BLaER1 (cell line): ENCODE results near the gene ACTN4.

Source experiments
- H3K27ac ChIP-seq: shearing (Covaris generic); formaldehyde crosslinking; 2 replicates; pipeline ENCODE4 v1.8.1; 2022
- H3K27me3 ChIP-seq: shearing (Covaris generic); formaldehyde crosslinking; 2 replicates; pipeline ENCODE4 v1.8.1; 2022
- H3K36me3 ChIP-seq: shearing (Covaris generic); formaldehyde crosslinking; 2 replicates; pipeline ENCODE4 v1.8.1; 2022
- H3K4me1 ChIP-seq: shearing (Covaris generic); formaldehyde crosslinking; 2 replicates; pipeline ENCODE4 v1.8.1; 2022
- H3K4me2 ChIP-seq: shearing (Covaris generic); formaldehyde crosslinking; 2 replicates; pipeline ENCODE4 v1.8.1; 2022
- H3K4me3 ChIP-seq: shearing (Covaris generic); formaldehyde crosslinking; 2 replicates; pipeline ENCODE4 v1.8.1; 2022
- H3K9ac ChIP-seq: shearing (Covaris generic); formaldehyde crosslinking; 2 replicates; pipeline ENCODE4 v1.8.1; 2022
- H3K9me3 ChIP-seq: shearing (Covaris generic); formaldehyde crosslinking; 2 replicates; pipeline ENCODE4 v1.8.1; 2022
- H4K20me1 ChIP-seq: shearing (Covaris generic); formaldehyde crosslinking; 2 replicates; pipeline ENCODE4 v1.8.1; 2022
- Cebpa-rat ChIP-seq: shearing (Covaris generic); IDR thresholded peaks from 2 replicates; pipeline ENCODE4 v1.8.1; 2022

ACTN4 gene

DNA sequence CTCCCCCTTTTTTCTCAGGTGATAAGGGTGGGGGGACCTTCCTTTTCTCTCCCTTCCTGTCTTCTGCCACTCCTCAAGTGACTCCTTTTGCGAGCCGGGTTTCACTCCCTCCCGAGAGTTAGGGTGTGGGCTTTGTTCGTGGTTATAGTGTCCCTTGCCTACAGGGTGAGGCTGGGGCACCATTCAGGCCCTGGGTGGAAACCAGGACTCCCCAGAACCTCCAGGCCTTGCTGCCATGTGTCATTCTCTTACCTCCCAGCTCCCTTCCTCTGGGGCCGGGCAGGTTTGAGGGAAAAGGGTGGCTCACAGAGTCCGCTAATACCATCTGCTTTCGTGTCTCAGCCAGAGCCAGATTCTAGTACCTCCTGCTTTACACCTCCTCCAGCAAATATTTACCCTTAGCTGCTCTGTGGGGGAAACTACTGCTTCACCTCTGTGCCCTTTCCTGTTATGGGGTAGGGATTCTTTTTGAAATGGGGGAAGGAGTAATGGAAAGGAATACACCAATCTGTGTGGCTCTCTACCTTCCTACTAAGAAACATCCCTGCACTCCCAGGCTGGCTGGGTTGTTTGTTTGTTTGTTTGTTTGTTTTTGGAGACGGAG lies 2.8 kb downstream of the ACTN4 start:
- peaks cover 23% of the 10 kb centered on the region for H3K36me3 ChIP-seq
- no peak for TF ChIP-seq Cebpa-rat
- H3K27ac ChIP-seq = peak overlapping the region; percentile 85; the same call in 1 of the 2 replicates
- no peaks in the 10 kb centered on the region for H3K27me3 ChIP-seq
- H3K4me1 ChIP-seq = peaks cover 57% of the 10 kb centered on the region
- H3K9me3 ChIP-seq = no peaks in the 10 kb centered on the region
- H3K4me2 ChIP-seq = peak overlapping the region; percentile 98
- H4K20me1 ChIP-seq = peaks cover 77% of the 10 kb centered on the region
- H3K9ac ChIP-seq = peak overlapping the region; percentile 95; the same call in 1 of the 2 replicates
- peak overlapping the region; percentile 95; the same call in 1 of the 2 replicates for H3K4me3 ChIP-seq

DNA sequence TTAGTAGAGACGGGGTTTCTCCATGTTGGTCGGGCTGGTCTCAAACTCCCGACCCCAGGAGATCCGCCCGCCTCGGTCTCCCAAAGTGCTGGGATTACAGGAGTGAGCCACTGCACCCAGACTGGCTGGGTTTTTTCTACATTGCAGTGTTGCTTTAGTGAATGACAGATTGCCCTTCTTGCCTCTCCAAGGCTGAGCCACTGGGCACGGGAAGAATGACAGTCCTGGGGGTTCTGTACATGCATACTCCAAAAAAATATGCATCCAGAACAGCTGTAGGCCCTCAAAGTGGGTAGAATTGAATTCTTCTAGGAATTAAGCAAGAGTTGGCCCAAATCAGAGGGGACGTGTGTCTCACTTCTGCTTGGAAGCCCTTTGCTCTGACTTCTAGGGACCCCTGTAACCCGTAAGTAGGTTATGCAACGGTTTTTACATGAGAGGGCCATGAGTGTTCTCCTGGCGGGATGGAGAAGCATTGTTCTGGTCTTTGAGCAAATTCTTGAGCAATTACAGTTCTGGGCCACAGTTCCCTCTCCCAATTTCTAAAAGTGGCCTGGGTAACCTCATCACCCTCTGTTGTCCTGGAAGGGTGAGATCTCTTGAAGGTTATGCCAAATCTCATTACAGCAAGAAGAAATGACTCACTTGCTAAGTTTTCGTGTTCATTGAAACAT lies 3.6 kb downstream of the ACTN4 start:
- peak overlapping the region; percentile 98 for H3K4me2 ChIP-seq
- no peaks in the 10 kb centered on the region for H3K27me3 ChIP-seq
- H3K9me3 ChIP-seq = no peaks in the 10 kb centered on the region
- H3K4me1 ChIP-seq = peaks cover 65% of the 10 kb centered on the region
- no peak for TF ChIP-seq Cebpa-rat
- H3K4me3 ChIP-seq = no peak overlapping the region
- H3K36me3 ChIP-seq = peaks cover 26% of the 10 kb centered on the region
- H4K20me1 ChIP-seq = peaks cover 84% of the 10 kb centered on the region
- H3K9ac ChIP-seq = no peak overlapping the region
- no peak overlapping the region for H3K27ac ChIP-seq

DNA sequence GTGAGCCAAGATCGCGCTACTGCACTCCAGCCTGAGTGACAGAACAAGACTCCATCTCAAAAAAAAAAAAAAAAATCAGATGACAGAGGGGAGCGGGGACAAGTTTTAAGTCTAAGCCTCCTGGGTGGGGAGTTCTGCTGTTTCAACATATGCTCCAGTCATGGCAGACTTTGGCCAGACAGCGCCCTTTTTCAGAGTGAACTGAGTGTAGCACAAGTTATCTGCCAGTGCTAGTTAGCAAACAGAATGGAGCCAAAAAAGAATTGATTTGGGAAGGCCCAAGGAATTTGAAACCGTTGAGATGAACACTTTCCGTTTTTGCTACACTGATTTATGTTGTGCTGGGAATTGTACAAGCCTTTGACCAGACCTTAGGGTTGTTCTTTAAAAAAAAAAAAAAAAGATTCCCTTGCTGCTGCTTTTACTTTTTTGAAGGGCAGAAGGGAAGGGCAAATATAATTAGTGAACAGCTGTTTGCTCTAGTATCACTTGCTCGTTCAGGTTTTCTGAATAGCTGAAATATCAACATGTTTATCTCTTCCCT lies 5.7 kb downstream of the ACTN4 start:
- peaks cover 100% of the 10 kb centered on the region for H4K20me1 ChIP-seq
- H3K36me3 ChIP-seq = peaks cover 42% of the 10 kb centered on the region
- no peak overlapping the region for H3K9ac ChIP-seq
- no peak overlapping the region for H3K27ac ChIP-seq
- no peak overlapping the region for H3K4me2 ChIP-seq
- peaks cover 78% of the 10 kb centered on the region for H3K4me1 ChIP-seq
- H3K27me3 ChIP-seq = no peaks in the 10 kb centered on the region
- no peak overlapping the region for H3K4me3 ChIP-seq
- no peaks in the 10 kb centered on the region for H3K9me3 ChIP-seq
- TF ChIP-seq Cebpa-rat = no peak

DNA sequence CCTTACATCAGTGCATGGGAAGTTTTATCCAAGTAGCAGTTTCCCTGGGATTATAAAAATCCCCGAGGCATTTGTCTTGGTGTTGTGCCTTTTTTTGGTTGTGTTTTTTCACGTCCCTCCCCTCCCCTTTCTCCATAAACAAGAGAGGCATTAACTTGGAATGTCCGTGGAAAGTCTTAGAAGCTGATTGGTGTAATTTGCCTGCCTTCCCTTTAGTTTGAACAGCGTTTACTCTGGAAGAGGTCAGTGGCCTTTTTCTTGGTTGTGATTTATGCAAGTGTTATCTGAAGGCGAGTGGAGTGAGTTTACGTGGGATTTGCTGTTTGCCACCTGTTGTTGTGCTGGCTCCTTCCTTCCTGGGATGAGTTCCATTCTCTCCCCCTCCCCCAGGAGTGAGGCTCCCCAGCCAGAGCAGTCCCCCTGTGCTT lies 7.2 kb downstream of the ACTN4 start:
- H3K9ac ChIP-seq = no peak overlapping the region
- no peaks in the 10 kb centered on the region for H3K27me3 ChIP-seq
- H3K4me3 ChIP-seq = no peak overlapping the region
- peaks cover 76% of the 10 kb centered on the region for H3K4me1 ChIP-seq
- H3K4me2 ChIP-seq = 0 out of 2 replicates have a peak overlapping the region, but pooled peaks have one; percentile 2
- no peak for TF ChIP-seq Cebpa-rat
- H3K9me3 ChIP-seq = no peaks in the 10 kb centered on the region
- peaks cover 56% of the 10 kb centered on the region for H3K36me3 ChIP-seq
- H3K27ac ChIP-seq = no peak overlapping the region
- peaks cover 100% of the 10 kb centered on the region for H4K20me1 ChIP-seq

DNA sequence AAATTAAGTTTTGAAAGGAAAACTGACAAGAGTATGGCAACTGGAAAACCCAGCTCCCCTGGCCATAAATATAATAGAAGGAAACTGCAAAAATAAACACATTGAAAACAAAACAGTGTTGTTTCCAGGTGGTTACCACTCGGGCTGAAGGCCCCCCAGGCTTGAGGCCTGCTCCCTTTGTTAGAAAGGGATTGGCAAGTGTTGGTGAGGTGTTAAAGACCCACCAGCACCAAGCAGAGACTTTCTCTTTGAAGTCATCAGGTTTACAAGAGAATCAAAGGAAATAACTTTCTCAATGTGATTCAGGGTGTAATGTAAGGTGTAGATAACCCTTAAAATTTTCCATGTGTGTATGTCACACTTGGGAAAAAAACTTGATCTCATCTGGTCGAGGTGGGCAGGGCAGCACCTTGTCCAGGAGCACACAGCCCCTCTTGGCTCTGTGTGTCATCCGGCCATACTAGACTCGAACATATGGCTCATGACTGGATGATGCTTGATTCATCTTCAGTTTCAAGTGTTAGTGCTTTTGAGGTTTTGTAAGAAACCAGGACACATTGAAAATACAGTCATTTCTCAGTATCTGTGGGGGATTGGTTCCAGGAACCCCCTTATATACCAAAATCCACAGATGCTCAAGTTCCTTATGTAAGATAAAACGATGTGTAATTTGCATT lies 7.8 kb downstream of the ACTN4 start:
- H3K4me2 ChIP-seq = no peak overlapping the region; the same call in 1 of the 2 replicates
- no peaks in the 10 kb centered on the region for H3K27me3 ChIP-seq
- no peaks in the 10 kb centered on the region for H3K9me3 ChIP-seq
- no peak overlapping the region for H3K27ac ChIP-seq
- no peak for TF ChIP-seq Cebpa-rat
- no peak overlapping the region for H3K4me3 ChIP-seq
- H4K20me1 ChIP-seq = peaks cover 100% of the 10 kb centered on the region
- peaks cover 70% of the 10 kb centered on the region for H3K4me1 ChIP-seq
- no peak overlapping the region for H3K9ac ChIP-seq
- peaks cover 57% of the 10 kb centered on the region for H3K36me3 ChIP-seq

DNA sequence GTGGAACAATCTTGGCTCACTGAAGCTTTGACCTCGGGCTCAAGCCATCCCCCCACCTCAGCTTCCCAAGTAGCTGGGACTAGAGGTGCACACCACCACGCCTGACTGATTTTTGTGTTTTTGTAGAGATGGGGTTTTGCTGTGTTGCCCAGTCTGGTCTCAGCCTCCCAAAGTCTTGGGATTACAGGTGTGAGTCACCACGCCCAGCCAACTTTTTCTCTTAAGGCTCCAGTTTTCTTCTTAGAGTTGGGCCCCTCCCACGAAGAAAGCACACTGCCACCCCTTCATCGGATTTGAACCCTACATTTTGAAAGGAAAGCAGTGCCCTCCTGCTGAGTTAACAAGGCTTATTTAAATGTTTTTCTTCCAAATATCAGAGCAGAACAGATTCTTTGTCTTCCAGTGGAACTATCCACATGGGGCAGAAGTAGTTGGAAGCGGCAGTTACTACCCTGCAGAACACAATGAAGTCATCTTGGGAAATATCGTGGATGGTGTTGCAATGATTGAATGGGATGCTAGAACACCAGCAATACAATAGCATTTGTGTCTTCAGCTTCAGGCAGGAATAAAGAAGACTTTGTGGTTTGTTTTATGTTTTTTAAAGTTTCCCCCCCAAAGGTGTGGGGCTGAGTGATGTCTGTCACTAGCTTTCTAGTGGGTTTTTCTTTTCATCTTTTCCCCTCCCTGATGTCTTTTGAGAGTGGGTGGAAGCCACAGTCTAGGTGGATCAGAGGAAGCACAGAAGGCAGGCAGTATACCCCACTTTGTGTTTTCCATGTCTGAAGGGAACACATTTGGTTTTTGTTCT lies 8.9 kb downstream of the ACTN4 start:
- Histone ChIP-seq H3K4me2 (peak overlapping the region; percentile 23), H3K4me1 (peaks cover 59% of the 10 kb centered on the region), H4K20me1 (peaks cover 100% of the 10 kb centered on the region), H3K27ac (no peak overlapping the region), H3K27me3 (no peaks in the 10 kb centered on the region), H3K36me3 (peaks cover 60% of the 10 kb centered on the region), H3K4me3 (no peak overlapping the region), H3K9me3 (no peaks in the 10 kb centered on the region), H3K9ac (no peak overlapping the region)
- TF ChIP-seq Cebpa-rat = no peak

DNA sequence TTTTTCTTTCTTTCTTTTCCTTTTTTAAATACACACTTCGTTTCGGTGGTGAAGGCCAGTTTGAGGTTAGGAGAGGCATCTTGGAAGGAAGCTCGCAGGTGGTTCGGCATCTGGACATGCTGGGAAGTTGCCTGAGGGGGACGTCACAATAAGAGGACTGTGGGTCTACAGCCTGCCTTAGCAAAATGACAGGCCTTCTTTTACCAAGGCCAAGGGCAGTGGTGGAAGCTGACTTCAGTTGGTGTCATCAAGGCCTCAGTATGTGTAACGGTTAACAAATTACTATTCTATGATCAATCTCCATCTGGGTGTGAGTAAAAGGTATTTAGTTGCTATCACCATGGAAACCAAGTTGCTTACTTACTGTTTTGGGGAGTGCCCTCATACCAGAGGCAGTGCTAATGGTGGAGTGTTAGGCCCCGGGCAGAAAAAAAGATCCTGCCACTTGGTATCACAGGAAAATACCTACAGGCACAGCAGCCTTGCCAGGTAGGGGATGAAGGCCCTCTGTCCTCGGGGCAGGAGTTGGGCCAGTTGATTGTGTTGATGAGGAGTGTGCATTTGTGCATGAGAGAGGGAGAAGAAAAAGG lies 10.3 kb downstream of the ACTN4 start:
- peaks cover 56% of the 10 kb centered on the region for H3K4me1 ChIP-seq
- no peak for TF ChIP-seq Cebpa-rat
- 0 out of 2 replicates have a peak overlapping the region, but pooled peaks have one; percentile 3 for H3K27ac ChIP-seq
- peaks cover 61% of the 10 kb centered on the region for H3K36me3 ChIP-seq
- peaks cover 100% of the 10 kb centered on the region for H4K20me1 ChIP-seq
- H3K9me3 ChIP-seq = no peaks in the 10 kb centered on the region
- H3K4me2 ChIP-seq = no peak overlapping the region
- no peak overlapping the region for H3K4me3 ChIP-seq
- H3K27me3 ChIP-seq = no peaks in the 10 kb centered on the region
- no peak overlapping the region; the same call in 1 of the 2 replicates for H3K9ac ChIP-seq

DNA sequence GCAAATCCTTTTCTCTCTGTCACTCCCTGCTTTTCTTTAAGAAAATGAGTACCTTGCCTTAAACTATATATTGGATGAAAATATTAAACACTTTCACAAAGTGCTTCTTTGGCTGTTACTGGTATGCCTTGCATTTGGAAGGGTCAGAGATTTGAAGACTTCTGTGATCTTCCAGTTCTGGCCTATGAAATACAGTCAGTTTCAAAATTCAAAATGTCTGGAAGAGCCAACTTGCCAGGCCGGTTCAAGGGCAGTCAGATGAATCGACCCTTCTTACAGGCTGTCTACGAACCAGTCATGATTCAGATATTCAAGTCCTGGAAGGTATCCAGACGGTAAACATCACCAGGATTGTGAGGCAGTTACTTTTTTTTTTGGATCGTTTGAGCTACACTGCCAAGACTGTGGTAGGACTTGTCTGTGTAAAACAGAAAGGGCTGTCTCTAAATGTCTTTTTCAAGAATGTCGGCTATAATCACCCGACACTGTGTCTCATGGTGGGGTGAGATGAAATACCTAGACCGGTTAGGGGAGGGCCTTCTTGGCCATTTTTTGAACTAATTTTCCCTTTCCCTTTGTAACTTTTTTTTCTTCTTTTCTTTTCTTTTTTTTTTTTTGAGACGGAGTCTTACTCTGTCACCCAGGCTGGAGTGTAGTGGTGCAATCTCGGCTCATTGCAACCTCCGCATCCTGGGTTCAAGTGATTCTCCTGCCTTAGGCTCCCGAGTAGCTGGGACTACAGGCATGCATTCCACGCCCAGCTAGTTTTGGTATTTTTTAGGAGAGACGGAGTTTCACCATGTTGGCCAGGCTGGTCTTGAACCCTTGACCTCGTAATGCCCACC lies 11.2 kb downstream of the ACTN4 start:
- TF ChIP-seq Cebpa-rat = no peak
- H3K27ac ChIP-seq = no peak overlapping the region

More for the DNA sequence above, 11.2 kb downstream of the ACTN4 start:
- H3K4me2 ChIP-seq = no peak overlapping the region
- H3K9ac ChIP-seq = no peak overlapping the region
- H3K36me3 ChIP-seq = peaks cover 68% of the 10 kb centered on the region
- no peaks in the 10 kb centered on the region for H3K9me3 ChIP-seq
- peaks cover 100% of the 10 kb centered on the region for H4K20me1 ChIP-seq
- H3K4me1 ChIP-seq = peaks cover 64% of the 10 kb centered on the region
- no peak overlapping the region for H3K4me3 ChIP-seq
- H3K27me3 ChIP-seq = no peaks in the 10 kb centered on the region
